C4-2B (cell line): ENCODE data around the gene DIAPH2.

Experiments
- ZFX ChIP-seq: fragments of 450-650 bp; IDR thresholded peaks from 2 replicates; pipeline ENCODE4 v1.6.1; 2017
- TF ChIP-seq, protein P1 (sequence below): fragments of 450-650 bp; conservative IDR thresholded peaks from 2 replicates; pipeline ENCODE4 v1.5.1; 2017; ENCODE audit warnings: mild to moderate bottlenecking

DNA sequence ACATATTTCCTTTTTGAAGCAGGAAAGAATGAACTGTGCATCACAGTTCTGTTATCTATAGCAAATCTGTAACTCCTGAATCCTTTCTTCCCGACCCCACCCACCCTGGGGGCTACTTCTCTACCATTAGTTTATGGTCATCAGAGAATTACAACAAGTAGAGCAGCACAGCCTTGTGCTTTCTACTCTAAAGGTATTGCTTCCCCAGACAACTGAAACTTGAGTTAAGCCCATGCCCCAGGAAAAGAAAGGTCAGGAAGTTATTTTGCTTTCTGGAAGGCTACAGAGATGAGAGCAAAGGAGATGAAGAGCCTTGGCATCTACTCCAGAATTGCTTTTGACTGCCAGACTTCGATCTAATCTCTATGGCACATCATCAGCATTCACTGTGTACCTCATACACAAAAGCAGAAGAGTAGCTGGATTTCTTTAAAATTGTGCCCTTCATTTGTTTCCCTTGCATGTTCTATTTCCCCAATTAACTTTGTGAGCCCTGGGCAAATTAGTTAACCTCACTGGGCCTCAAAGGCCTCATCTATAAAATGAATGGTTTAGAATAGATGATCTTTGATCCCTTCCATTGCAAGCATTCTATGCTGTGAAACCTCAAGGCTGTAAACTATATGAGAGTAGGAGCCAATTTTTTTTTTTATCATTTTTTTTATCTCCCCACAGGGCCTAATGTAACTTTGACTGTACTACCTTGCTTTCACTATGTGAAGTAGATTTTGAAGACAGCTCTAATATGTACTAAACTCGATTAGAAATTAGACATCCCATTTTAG is 794.7 kb downstream of the DIAPH2 start:
- TF ChIP-seq, protein P1, sequence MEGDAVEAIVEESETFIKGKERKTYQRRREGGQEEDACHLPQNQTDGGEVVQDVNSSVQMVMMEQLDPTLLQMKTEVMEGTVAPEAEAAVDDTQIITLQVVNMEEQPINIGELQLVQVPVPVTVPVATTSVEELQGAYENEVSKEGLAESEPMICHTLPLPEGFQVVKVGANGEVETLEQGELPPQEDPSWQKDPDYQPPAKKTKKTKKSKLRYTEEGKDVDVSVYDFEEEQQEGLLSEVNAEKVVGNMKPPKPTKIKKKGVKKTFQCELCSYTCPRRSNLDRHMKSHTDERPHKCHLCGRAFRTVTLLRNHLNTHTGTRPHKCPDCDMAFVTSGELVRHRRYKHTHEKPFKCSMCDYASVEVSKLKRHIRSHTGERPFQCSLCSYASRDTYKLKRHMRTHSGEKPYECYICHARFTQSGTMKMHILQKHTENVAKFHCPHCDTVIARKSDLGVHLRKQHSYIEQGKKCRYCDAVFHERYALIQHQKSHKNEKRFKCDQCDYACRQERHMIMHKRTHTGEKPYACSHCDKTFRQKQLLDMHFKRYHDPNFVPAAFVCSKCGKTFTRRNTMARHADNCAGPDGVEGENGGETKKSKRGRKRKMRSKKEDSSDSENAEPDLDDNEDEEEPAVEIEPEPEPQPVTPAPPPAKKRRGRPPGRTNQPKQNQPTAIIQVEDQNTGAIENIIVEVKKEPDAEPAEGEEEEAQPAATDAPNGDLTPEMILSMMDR = no peak
- no peak for TF ChIP-seq ZFX
